Measurements from ENCODE around the gene PRPF6. TPM values are rescaled to one million over a fixed set of nuclear protein-coding genes. Genes with fewer than 3 reads are reported as not detected.

Gene PRPF6
- total and polyA plus RNA-seq, 2 of the 13 experiments (the other 11 are each of a cell fraction or from before 2014, with no cell fraction given) = 63.7 to 101 TPM

- TF ChIP-seq, protein P1, sequence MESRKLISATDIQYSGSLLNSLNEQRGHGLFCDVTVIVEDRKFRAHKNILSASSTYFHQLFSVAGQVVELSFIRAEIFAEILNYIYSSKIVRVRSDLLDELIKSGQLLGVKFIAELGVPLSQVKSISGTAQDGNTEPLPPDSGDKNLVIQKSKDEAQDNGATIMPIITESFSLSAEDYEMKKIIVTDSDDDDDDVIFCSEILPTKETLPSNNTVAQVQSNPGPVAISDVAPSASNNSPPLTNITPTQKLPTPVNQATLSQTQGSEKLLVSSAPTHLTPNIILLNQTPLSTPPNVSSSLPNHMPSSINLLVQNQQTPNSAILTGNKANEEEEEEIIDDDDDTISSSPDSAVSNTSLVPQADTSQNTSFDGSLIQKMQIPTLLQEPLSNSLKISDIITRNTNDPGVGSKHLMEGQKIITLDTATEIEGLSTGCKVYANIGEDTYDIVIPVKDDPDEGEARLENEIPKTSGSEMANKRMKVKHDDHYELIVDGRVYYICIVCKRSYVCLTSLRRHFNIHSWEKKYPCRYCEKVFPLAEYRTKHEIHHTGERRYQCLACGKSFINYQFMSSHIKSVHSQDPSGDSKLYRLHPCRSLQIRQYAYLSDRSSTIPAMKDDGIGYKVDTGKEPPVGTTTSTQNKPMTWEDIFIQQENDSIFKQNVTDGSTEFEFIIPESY (CRISPR knock-in tag; IDR thresholded peaks at IDR 0.05) = peak; percentile 95
- peak; percentile 75; the same call in 1 of the 2 replicates for TF ChIP-seq PCBP1 (IDR thresholded peaks at IDR 0.05; ENCODE audit: borderline replicate concordance, low read depth, low read length)
- TF ChIP-seq ZNF598 (CRISPR knock-in tag; IDR thresholded peaks at IDR 0.05; ENCODE audit: borderline replicate concordance) = no peak
- no peak for TF ChIP-seq REPIN1 (CRISPR knock-in tag; IDR thresholded peaks at IDR 0.05; ENCODE audit: borderline replicate concordance, low read depth)
- TF ChIP-seq SIN3A (IDR thresholded peaks at IDR 0.05; ENCODE audit: borderline replicate concordance, low read depth, low read length) = no peak
Observed at GRCh38 chr20:63942250-63942951, 38.5 kb upstream of the PRPF6 start (continued).

DNA sequence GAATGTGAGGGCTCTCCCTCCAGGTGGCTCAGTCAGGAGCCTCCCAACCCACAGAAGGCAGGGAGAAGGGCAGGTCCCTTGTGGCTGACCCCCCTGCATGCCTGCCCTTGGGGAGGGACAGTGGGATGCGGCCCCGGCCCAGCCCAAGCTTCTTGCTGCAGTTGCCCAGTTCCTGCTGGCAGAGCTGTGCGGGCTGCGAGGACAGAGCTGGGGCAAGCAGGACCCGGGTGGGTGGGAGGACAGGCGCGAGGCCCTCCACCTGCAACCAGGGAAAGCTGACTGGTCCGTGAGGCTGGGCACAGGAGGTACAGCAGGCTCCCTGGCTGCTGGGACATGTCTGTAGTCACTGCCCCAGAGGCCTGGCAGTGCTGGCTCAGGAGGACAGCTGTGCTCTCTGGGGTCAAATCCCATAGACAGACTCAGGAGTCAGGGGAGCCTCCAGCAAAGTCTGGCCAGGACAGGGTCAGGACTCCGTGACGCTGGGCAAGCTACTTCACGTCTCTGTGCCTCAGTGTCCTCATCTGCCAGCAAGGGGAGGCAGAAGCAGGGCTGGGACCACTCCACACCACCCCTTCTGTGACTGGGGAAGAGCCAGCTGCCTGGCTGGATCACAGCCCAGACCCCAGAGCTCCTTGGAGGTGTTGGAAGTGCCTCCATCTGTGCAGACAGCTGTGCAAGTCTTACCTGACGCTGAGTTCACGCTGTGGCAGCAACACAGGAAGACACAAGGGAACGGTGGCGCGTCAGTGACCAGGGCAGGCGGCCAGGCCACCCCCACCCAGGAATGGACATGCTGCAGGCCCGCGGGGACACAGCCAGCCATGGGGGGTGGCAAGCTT, 37.7 kb upstream of the PRPF6 start:
- Histone ChIP-seq H3K27me3 (ENCODE audit: control insufficient read depth in 1 of 2, insufficient read depth in 2 of 2, low read length in 2 of 2) (no peaks in the 10 kb centered on the region), H2AFZ (ENCODE audit: low read length) (no peak overlapping the region), H3K4me2 (ENCODE audit: low read depth, low read length) (no peak overlapping the region), H4K20me1 (ENCODE audit: insufficient read depth, low read length) (peaks cover 46% of the 10 kb centered on the region; the same call in 1 of the 2 replicates), H3K4me3 (replicated peaks in 1 of 3; ENCODE audit: insufficient read depth in 1 of 3, low read depth in 2 of 3, low read length in 3 of 3) (no peak overlapping the region), H3K36me3 (replicated peaks in 1 of 2; ENCODE audit: control insufficient read depth in 1 of 2, insufficient read depth in 2 of 2, low read length in 2 of 2) (peaks cover 51 to 80% of the 10 kb centered on the region in 2 experiments), H3K4me1 (ENCODE audit: insufficient read depth, low read length) (no peaks in the 10 kb centered on the region), H3K9ac (ENCODE audit: insufficient read depth, low read depth, low read length) (no peak overlapping the region), H3K79me2 (ENCODE audit: insufficient read depth, low read length) (peaks cover 21% of the 10 kb centered on the region), H3K27ac (ENCODE audit: extremely low read length, insufficient read depth, low read length) (no peak overlapping the region), H3K9me3 (ENCODE audit: low read length) (no peaks in the 10 kb centered on the region)
- ATAC-seq (peak; percentile 1; the same call in 1 of the 3 replicates), FAIRE-seq (no peak), DNase-seq (ENCODE audit: low spot score) (no peak)
- no TSS peak for BruUV-seq (replicated peaks)
- WGBS (ENCODE audit: low lambda C conversion rate) = 98% methylated on average over 19 of the region's 19 CpGs
- in situ Hi-C loops (cut with HindIII; ENCODE audit: extremely low pct_ligation_motif_present, low pct_unique_long_range_greater_than_20kb) (no loop called here), intact Hi-C loops (cut with micrococcal nuclease; ENCODE audit: unreplicated experiment) (no loop called here)
- CTCF ChIA-PET (ENCODE audit: low intra/inter-chr PET ratio, low total read pairs) = no interaction called here
- POLR2A ChIA-PET = interaction anchor here (0.8 kb wide), 1 partner anchor 12 kb away, joined by 3 read pairs; no protein-coding TSS in a partner anchor
- TF ChIP-seq ZNF768 (CRISPR knock-in tag; IDR thresholded peaks at IDR 0.05) (peak; percentile 10; the same call in 1 of the 2 replicates), POLR2AphosphoS2 (IDR thresholded peaks at IDR 0.05; ENCODE audit: low read depth, low read length) (peak; percentile 18; the same call in 1 of the 2 replicates), ZFYVE20 (CRISPR knock-in tag; IDR thresholded peaks at IDR 0.05; ENCODE audit: borderline replicate concordance, low read depth) (no peak), ZIK1 (CRISPR knock-in tag; IDR thresholded peaks at IDR 0.05; ENCODE audit: borderline replicate concordance, low read depth) (no peak), FLYWCH1 (CRISPR knock-in tag; IDR thresholded peaks at IDR 0.05) (0 out of 2 replicates have a peak, but pooled peaks have one; percentile 35), ZNF460 (CRISPR knock-in tag; IDR thresholded peaks at IDR 0.05; ENCODE audit: borderline replicate concordance) (no peak), DNMT1 (CRISPR knock-in tag; IDR thresholded peaks at IDR 0.05) (no peak)
- TF ChIP-seq, protein P2, sequence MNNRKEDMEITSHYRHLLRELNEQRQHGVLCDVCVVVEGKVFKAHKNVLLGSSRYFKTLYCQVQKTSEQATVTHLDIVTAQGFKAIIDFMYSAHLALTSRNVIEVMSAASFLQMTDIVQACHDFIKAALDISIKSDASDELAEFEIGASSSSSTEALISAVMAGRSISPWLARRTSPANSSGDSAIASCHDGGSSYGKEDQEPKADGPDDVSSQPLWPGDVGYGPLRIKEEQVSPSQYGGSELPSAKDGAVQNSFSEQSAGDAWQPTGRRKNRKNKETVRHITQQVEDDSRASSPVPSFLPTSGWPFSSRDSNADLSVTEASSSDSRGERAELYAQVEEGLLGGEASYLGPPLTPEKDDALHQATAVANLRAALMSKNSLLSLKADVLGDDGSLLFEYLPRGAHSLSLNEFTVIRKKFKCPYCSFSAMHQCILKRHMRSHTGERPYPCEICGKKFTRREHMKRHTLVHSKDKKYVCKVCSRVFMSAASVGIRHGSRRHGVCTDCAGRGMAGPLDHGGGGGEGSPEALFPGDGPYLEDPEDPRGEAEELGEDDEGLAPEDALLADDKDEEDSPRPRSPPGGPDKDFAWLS (CRISPR knock-in tag; IDR thresholded peaks at IDR 0.05; ENCODE audit: borderline replicate concordance) = 0 out of 2 replicates have a peak, but pooled peaks have one; percentile 66
- TF ChIP-seq, protein P3, sequence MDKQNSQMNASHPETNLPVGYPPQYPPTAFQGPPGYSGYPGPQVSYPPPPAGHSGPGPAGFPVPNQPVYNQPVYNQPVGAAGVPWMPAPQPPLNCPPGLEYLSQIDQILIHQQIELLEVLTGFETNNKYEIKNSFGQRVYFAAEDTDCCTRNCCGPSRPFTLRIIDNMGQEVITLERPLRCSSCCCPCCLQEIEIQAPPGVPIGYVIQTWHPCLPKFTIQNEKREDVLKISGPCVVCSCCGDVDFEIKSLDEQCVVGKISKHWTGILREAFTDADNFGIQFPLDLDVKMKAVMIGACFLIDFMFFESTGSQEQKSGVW (CRISPR knock-in tag; IDR thresholded peaks at IDR 0.05; ENCODE audit: borderline replicate concordance) = no peak

All from HepG2 (cell line).